ENCODE results near the gene SPTBN1. TPM values are rescaled to one million over a fixed set of nuclear protein-coding genes. Genes with fewer than 3 reads are reported as not detected.

Gene SPTBN1
- polyA plus RNA-seq, 1 experiment = 56.6 TPM

DNA sequence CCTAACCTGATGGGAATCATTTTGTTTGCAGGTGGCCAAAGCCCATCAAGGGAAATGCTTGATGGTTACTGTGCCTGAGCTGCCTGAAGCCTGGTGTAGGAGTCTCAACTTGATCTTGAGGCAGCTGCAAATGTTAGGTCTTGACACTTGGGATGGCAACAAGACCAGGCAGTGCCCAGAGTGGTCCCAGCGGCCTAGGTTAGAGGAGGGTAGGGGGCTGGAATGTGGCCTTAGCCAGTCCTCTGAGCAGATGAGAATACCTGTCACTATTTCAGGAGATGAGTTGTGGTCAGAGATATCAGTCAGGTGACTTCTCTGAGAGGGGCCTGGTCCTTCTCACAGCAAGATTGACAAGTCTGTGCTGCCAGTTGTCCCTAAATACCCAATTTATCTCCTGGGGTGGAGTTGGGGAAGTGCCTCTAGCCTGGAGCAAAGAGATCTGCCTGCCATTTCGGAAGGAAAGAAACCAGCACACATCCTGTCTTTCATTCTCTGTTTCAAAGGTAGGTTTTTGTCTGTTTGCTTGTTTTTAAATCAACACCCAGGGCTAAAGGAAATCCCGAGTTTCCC, 13.4 kb downstream of the SPTBN1 start:
- ChIA-PET CTCF (interaction anchor here (0.5 kb wide), 1 partner anchor 237 kb away, joined by 4 read pairs; no protein-coding TSS in a partner anchor), POLR2A (no interaction called here)
- Histone ChIP-seq H3K4me3 (ENCODE audit: low read depth, low read length) (no peak overlapping the region), H3K27ac (ENCODE audit: low read depth, low read length) (peak overlapping the region; percentile 42), H3K9me3 (ENCODE audit: control insufficient read depth, insufficient read depth, low read length) (no peaks in the 10 kb centered on the region), H3K27me3 (ENCODE audit: control insufficient read depth, insufficient read depth, low read length) (no peaks in the 10 kb centered on the region)
- DNase-seq (ENCODE audit: low read depth, low spot score) = no peak
- TF ChIP-seq, protein P1, sequence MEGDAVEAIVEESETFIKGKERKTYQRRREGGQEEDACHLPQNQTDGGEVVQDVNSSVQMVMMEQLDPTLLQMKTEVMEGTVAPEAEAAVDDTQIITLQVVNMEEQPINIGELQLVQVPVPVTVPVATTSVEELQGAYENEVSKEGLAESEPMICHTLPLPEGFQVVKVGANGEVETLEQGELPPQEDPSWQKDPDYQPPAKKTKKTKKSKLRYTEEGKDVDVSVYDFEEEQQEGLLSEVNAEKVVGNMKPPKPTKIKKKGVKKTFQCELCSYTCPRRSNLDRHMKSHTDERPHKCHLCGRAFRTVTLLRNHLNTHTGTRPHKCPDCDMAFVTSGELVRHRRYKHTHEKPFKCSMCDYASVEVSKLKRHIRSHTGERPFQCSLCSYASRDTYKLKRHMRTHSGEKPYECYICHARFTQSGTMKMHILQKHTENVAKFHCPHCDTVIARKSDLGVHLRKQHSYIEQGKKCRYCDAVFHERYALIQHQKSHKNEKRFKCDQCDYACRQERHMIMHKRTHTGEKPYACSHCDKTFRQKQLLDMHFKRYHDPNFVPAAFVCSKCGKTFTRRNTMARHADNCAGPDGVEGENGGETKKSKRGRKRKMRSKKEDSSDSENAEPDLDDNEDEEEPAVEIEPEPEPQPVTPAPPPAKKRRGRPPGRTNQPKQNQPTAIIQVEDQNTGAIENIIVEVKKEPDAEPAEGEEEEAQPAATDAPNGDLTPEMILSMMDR (IDR thresholded peaks at IDR 0.05; ENCODE audit: low read depth, low read length) = no peak

DNA sequence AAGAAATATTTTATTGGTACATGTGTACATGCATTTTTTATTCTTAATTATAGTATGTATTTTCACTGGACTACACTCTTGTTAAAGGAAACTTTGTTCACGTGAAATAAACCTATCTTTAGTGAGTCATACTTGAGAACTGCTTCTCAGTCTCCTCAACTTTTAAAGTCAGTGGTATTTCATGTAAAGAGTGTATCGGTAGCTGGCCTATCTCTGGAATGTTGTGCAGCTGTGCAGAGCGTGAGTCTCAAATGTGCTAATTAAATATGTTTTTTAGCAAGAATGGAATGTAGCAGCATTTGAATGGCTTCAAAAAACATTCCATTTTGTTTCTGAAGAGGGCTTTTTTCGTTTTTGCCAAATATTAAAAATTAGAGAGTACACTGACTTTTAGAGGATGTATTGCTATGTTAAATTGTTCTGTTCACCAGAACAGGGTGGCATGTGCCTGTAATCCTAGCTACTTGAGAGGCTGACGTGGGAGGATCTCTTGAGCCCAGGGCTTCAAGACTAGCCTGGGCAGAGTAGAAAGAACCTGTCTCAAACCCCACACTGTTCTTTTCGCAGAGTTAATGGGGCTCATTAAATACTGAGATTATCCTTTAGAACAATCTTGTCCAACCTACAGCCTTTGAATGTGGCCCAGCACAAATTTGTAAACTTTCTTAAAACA, 14.3 kb downstream of the SPTBN1 start:
- H3K27me3 ChIP-seq (ENCODE audit: control insufficient read depth, insufficient read depth, low read length) = no peaks in the 10 kb centered on the region
- CTCF ChIA-PET = interaction anchor here (1.0 kb wide), 1 partner anchor 294 kb away, joined by 3 read pairs; no protein-coding TSS in a partner anchor
- no peak overlapping the region for H3K4me3 ChIP-seq (ENCODE audit: low read depth, low read length)
- H3K9me3 ChIP-seq (ENCODE audit: control insufficient read depth, insufficient read depth, low read length) = no peaks in the 10 kb centered on the region
- peak; percentile 24 for DNase-seq (ENCODE audit: low read depth, low spot score)
- POLR2A ChIA-PET = interaction anchor here (1.6 kb wide), 1 partner anchor 134 kb away, joined by 4 read pairs; no protein-coding TSS in a partner anchor
- peak overlapping the region; percentile 55 for H3K27ac ChIP-seq (ENCODE audit: low read depth, low read length)
- TF ChIP-seq, protein P1 (IDR thresholded peaks at IDR 0.05; ENCODE audit: low read depth, low read length) = no peak

DNA sequence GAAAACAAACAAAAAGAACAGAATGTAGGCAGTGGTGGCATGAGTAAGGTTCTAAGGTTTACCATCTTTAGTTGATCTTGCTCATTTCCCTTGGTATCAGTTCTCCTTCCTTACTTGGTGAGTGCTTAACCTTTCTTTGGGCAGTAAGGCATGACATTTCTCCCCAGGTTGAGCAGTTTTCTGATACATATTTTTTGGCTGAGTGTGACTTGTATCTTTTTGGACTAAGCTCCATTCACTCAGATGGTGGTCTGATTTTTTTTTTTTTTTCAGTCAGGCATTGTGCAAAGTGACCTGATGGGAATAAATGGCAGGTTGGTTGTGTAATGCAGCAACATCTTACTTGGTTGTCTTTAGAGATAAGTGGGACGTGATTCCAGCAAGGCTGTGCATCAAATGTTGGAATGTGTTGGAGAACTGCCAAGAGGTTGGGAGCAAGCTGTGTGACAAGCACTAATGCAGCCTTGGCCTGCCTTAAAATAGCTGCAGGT, 15.1 kb downstream of the SPTBN1 start:
- TF ChIP-seq, protein P1 (IDR thresholded peaks at IDR 0.05; ENCODE audit: low read depth, low read length) = no peak
- ChIA-PET POLR2A (interaction anchor here (1.6 kb wide), 1 partner anchor 135 kb away, joined by 4 read pairs; no protein-coding TSS in a partner anchor), CTCF (interaction anchor here (0.5 to 1.0 kb wide), 3 partner anchors 15 to 295 kb away, joined by 3 to 8 read pairs (median 3); no protein-coding TSS in a partner anchor)
- Histone ChIP-seq H3K9me3 (ENCODE audit: control insufficient read depth, insufficient read depth, low read length) (no peaks in the 10 kb centered on the region), H3K27ac (ENCODE audit: low read depth, low read length) (no peak overlapping the region), H3K4me3 (ENCODE audit: low read depth, low read length) (no peak overlapping the region), H3K27me3 (ENCODE audit: control insufficient read depth, insufficient read depth, low read length) (no peaks in the 10 kb centered on the region)
- peak; percentile 23 for DNase-seq (ENCODE audit: low read depth, low spot score)

DNA sequence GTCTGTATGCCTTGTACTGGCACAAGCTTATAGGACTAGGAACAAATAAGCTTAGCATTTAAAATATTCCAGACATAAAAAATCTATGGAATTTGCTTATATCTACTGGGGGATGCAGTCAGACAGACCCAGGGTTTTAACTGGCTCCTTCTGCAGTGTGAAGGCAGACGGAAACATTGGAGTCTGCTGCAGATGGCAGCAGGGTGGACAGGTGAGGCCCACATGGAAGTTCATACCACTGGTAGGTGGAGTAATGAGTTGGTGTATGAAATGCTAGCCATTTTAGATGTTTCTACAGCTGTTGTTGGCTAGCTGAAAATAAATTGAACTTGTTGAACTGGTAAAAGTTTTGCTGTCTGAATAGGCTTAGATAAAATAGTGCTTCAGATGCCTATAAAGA, 17.7 kb downstream of the SPTBN1 start:
- Histone ChIP-seq H3K9me3 (ENCODE audit: control insufficient read depth, insufficient read depth, low read length) (no peaks in the 10 kb centered on the region), H3K4me3 (ENCODE audit: low read depth, low read length) (no peak overlapping the region), H3K27me3 (ENCODE audit: control insufficient read depth, insufficient read depth, low read length) (no peaks in the 10 kb centered on the region), H3K27ac (ENCODE audit: low read depth, low read length) (no peak overlapping the region)
- ChIA-PET POLR2A (no interaction called here), CTCF (no interaction called here)
- no peak for DNase-seq (ENCODE audit: low read depth, low spot score)
- TF ChIP-seq, protein P1 (IDR thresholded peaks at IDR 0.05; ENCODE audit: low read depth, low read length) = no peak

- ChIA-PET CTCF (no interaction called here), POLR2A (no interaction called here)
- Histone ChIP-seq H3K9me3 (ENCODE audit: control insufficient read depth, insufficient read depth, low read length) (no peaks in the 10 kb centered on the region), H3K27ac (ENCODE audit: low read depth, low read length) (no peak overlapping the region), H3K4me3 (ENCODE audit: low read depth, low read length) (no peak overlapping the region), H3K27me3 (ENCODE audit: control insufficient read depth, insufficient read depth, low read length) (no peaks in the 10 kb centered on the region)
- TF ChIP-seq, protein P1 (IDR thresholded peaks at IDR 0.05; ENCODE audit: low read depth, low read length) = no peak
- DNase-seq (ENCODE audit: low read depth, low spot score) = no peak
Observed at GRCh38 chr2:54475285-54475684, 19.2 kb downstream of the SPTBN1 start.
